GM18909 (cell line): ENCODE measurements around the gene SEBOX.
"Not testable (repeated sequence)": the region's sequence is repeated elsewhere in the genome, so short reads cannot be mapped to it uniquely, and the experiment has no call there.

ENCODE experiments used
- ATAC-seq: cut with Tn5 transposase; IDR thresholded peaks from one replicate; pipeline ENCODE4 v1.9.1; 2021; ENCODE audit warnings: mild to moderate bottlenecking; ENCODE audit not compliant: unreplicated experiment, poor library complexity

SEBOX gene

GRCh38 chr17:28343491-28343932 lies 21.5 kb downstream of the SEBOX start:
- no peak for ATAC-seq

GRCh38 chr17:28342313-28342712 lies 22.7 kb downstream of the SEBOX start:
- no peak for ATAC-seq

- ATAC-seq = no peak
Observed at GRCh38 chr17:28341516-28341915, 23.5 kb downstream of the SEBOX start.

- no peak for ATAC-seq
Observed at GRCh38 chr17:28340374-28340773, 24.6 kb downstream of the SEBOX start.

- no peak for ATAC-seq
Observed at GRCh38 chr17:28339431-28339830, 25.6 kb downstream of the SEBOX start.

GRCh38 chr17:28338769-28339212 lies 26.2 kb downstream of the SEBOX start:
- ATAC-seq = not testable (repeated sequence)

- no peak for ATAC-seq
Observed at GRCh38 chr17:28338056-28338768, 26.8 kb downstream of the SEBOX start.

- no peak for ATAC-seq
Observed at GRCh38 chr17:28335959-28336871, 28.8 kb downstream of the SEBOX start.

- peak; percentile 97 for ATAC-seq
Observed at GRCh38 chr17:28335201-28335958, 29.6 kb downstream of the SEBOX start, which contains the start of the genes IFT20 and TNFAIP1. TSS of gene IFT20 (minus strand) at chr17:28335472. CDS start at chr17:28331985, 3,487 bp downstream. TSS of gene TNFAIP1 (plus strand) at chr17:28335761. CDS start at chr17:28339522, 3,761 bp downstream.

- no peak for ATAC-seq
Observed at GRCh38 chr17:28334666-28335200, 30.3 kb downstream of the SEBOX start.

GRCh38 chr17:28334171-28334570 lies 30.8 kb downstream of the SEBOX start:
- no peak for ATAC-seq

- no peak for ATAC-seq
Observed at GRCh38 chr17:28333083-28333746, 31.8 kb downstream of the SEBOX start.

GRCh38 chr17:28331891-28332420 lies 33.0 kb downstream of the SEBOX start:
- ATAC-seq = no peak

GRCh38 chr17:28330671-28331070 lies 34.3 kb downstream of the SEBOX start:
- ATAC-seq = no peak

- ATAC-seq = no peak
Observed at GRCh38 chr17:28328325-28328724, 36.7 kb downstream of the SEBOX start.

GRCh38 chr17:28327709-28328108 lies 37.3 kb downstream of the SEBOX start:
- ATAC-seq = no peak

GRCh38 chr17:28327031-28327607 lies 37.9 kb downstream of the SEBOX start:
- ATAC-seq = no peak

GRCh38 chr17:28326114-28326513 lies 38.9 kb downstream of the SEBOX start:
- ATAC-seq = no peak

GRCh38 chr17:28325211-28325610 lies 39.8 kb downstream of the SEBOX start:
- no peak for ATAC-seq
